ENCODE data around the gene ST8SIA6.

- TF ChIP-seq POLR2A (IDR thresholded peaks at IDR 0.05; ENCODE audit: low read depth, low read length) (no peak), TAF1 (IDR thresholded peaks at IDR 0.05; ENCODE audit: borderline replicate concordance, low read depth, low read length) (no peak)
Measured at GRCh38 chr10:17383801-17384555, 70.4 kb downstream of the ST8SIA6 start.
